HepG2 (cell line): ENCODE measurements around the gene ATP8B2. TPM values are rescaled to one million over a fixed set of nuclear protein-coding genes. Genes with fewer than 3 reads are reported as not detected.

ENCODE experiments used
- ATF4 ChIP-seq, 2 experiments: fragments of 450-650 bp in 1 of 2; sonication (generic) in 1 of 2; formaldehyde crosslinking; IDR thresholded peaks; 2 replicates each; pipeline versions ENCODE4 v1.5.0 to v1.8.0; 2020 to 2022; ENCODE audit warnings: mild to moderate bottlenecking in 1 of 2, missing genetic modification reagents in 1 of 2
- CENPBD1 ChIP-seq: sonication (generic); formaldehyde crosslinking; IDR thresholded peaks from 2 replicates; pipeline ENCODE4 v1.8.0; 2022; ENCODE audit warnings: missing genetic modification reagents, low read depth, mild to moderate bottlenecking, borderline replicate concordance
- FOSL2 ChIP-seq: sonication (generic); formaldehyde crosslinking; IDR thresholded peaks from 2 replicates; pipeline ENCODE4 v1.4.0; 2020; ENCODE audit warnings: missing genetic modification reagents
- MAX ChIP-seq: IDR thresholded peaks from 2 replicates; pipeline ENCODE4 v1.6.1; 2012; ENCODE audit warnings: inconsistent platforms
- NFYC ChIP-seq: IDR thresholded peaks from 2 replicates; pipeline ENCODE4 v1.6.1; 2016; ENCODE audit warnings: missing genetic modification reagents, missing compliant biosample characterization
- PAX8 ChIP-seq: sonication (generic); formaldehyde crosslinking; IDR thresholded peaks from 2 replicates; pipeline ENCODE4 v1.8.0; 2022; ENCODE audit warnings: mild to moderate bottlenecking, missing genetic modification reagents, borderline replicate concordance
- ZBTB26 ChIP-seq: IDR thresholded peaks from 2 replicates; pipeline ENCODE4 v1.6.1; 2016; ENCODE audit warnings: missing compliant biosample characterization, missing genetic modification reagents, borderline replicate concordance
- ZNF101 ChIP-seq: sonication (generic); formaldehyde crosslinking; IDR thresholded peaks from 2 replicates; pipeline ENCODE4 v1.4.0; 2020; ENCODE audit warnings: mild to moderate bottlenecking, low read depth, missing genetic modification reagents, borderline replicate concordance
- ZNF350 ChIP-seq: sonication (generic); formaldehyde crosslinking; IDR thresholded peaks from 2 replicates; pipeline ENCODE4 v1.4.0; 2020; ENCODE audit warnings: mild to moderate bottlenecking, low read depth, missing genetic modification reagents, borderline replicate concordance
- ZNF451 ChIP-seq: sonication (generic); formaldehyde crosslinking; IDR thresholded peaks from 2 replicates; pipeline ENCODE4 v1.5.0; 2020; ENCODE audit warnings: mild to moderate bottlenecking, missing genetic modification reagents
- ZNF629 ChIP-seq: sonication (generic); formaldehyde crosslinking; conservative IDR thresholded peaks from 2 replicates; pipeline ENCODE4 v1.5.0; 2020; ENCODE audit warnings: missing genetic modification reagents
- ZNF672 ChIP-seq: sonication (generic); formaldehyde crosslinking; IDR thresholded peaks from 2 replicates; pipeline ENCODE4 v1.8.1; 2022; ENCODE audit warnings: missing genetic modification reagents
- ZNF749 ChIP-seq: sonication (generic); formaldehyde crosslinking; IDR thresholded peaks from 2 replicates; pipeline ENCODE4 v1.8.0; 2022; ENCODE audit warnings: mild to moderate bottlenecking, missing genetic modification reagents, moderate library complexity, borderline replicate concordance
- ZSCAN9 ChIP-seq: IDR thresholded peaks from 2 replicates; pipeline ENCODE4 v1.6.1; 2016; ENCODE audit warnings: borderline replicate concordance
- polyA plus RNA-seq, 8 experiments: library from polyadenylated mRNA; depleted of rRNA in 3 of 8; stranded (reverse) in 7 of 8; unstranded in 1 of 8; fragments of >200 nt; fragmentation: Illumina TruSeq in 4 of 8; extraction: Trizol in 4 of 8; gene quantifications; 2 replicates each; pipeline versions ENCODE4 v1.2.1 to v1.2.3, GENCODE V29; 2011 to 2016; ENCODE audit warnings: low read depth in 4 of 8, missing spikeins in 1 of 8, mixed read lengths in 1 of 8; ENCODE audit not compliant: insufficient read depth in 1 of 8
- total RNA-seq, 5 experiments: library from RNA; depleted of rRNA; stranded (reverse); fragments of >200 nt; fragmentation: Illumina TruSeq; extraction: Trizol; gene quantifications; 2 replicates each; pipeline ENCODE4 v1.2.3, GENCODE V29; 2016; ENCODE audit warnings: low read depth in 1 of 5
- TF ChIP-seq, protein P1 (sequence below): sonication (generic); formaldehyde crosslinking; IDR thresholded peaks from 2 replicates; pipeline ENCODE4 v1.5.0; 2020; ENCODE audit warnings: missing genetic modification reagents
- TF ChIP-seq, protein P2 (sequence below): sonication (generic); formaldehyde crosslinking; IDR thresholded peaks from 2 replicates; pipeline ENCODE4 v1.4.0; 2020; ENCODE audit warnings: mild to moderate bottlenecking, missing genetic modification reagents
- TF ChIP-seq, protein P3 (sequence below): IDR thresholded peaks from 2 replicates; pipeline ENCODE4 v1.6.1; 2018; ENCODE audit warnings: missing genetic modification reagents, mild to moderate bottlenecking, missing compliant biosample characterization
- TF ChIP-seq, protein P4 (sequence below): IDR thresholded peaks from 2 replicates; pipeline ENCODE4 v1.6.1; 2016; ENCODE audit warnings: low read depth, missing genetic modification reagents, missing compliant biosample characterization

The ATP8B2 gene
- total and polyA plus RNA-seq, 2 of the 13 experiments (the other 11 are each of a cell fraction or from before 2014, with no cell fraction given) = 20.4 to 39.3 TPM

DNA sequence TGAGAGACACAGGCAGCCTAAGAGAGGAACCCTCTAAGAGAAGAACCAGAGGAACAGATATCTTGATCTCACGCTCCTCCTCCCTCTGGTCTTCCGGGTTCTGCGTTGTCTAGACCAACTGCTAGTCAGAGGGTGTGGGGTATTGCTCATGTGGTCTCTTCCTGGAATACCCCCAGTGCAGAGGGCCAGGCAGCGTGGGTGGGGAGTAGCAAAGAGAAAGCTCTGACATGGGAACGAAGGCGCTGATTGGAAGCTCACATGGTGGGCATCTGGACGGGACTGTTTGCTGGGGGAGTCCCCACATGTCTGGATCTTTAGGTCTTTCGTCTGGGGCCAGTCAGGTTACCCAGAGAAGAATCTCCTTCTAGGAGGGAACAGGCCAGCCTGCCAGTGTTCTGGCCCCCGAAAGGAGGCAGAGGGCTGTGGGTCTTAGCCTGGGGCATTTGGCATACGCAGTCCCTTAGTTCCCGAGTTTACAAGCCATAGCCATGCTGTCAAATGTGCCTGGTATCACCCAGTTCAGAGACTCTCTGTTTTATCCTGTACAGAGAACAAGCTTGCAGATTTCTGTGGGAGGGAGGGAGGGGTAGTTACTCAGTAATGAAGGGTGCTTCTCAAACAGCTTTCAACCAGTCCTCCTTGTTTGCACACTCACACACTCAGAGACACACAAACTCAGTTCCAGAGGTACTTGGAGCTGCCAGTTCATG is 61.5 kb downstream of the ATP8B2 start (continued):
- TF ChIP-seq, protein P1, sequence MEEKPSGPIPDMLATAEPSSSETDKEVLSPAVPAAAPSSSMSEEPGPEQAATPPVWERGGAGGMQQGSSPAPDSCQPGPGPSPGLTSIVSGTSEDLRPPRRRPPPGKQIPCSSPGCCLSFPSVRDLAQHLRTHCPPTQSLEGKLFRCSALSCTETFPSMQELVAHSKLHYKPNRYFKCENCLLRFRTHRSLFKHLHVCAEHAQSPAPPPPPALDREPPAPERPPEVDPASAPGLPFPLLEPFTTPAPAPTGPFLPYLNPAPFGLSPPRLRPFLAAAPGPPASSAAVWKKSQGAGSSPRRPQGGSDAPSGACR (CRISPR knock-in tag) = peak; percentile 43; the same call in 1 of the 2 replicates
- TF ChIP-seq, protein P2, sequence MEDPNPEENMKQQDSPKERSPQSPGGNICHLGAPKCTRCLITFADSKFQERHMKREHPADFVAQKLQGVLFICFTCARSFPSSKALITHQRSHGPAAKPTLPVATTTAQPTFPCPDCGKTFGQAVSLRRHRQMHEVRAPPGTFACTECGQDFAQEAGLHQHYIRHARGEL (CRISPR knock-in tag) = no peak
- TF ChIP-seq ZSCAN9 (CRISPR knock-in tag) (peak; percentile 46; the same call in 1 of the 2 replicates), FOSL2 (CRISPR knock-in tag) (peak; percentile 13; the same call in 1 of the 2 replicates), PAX8 (no peak), ZNF350 (CRISPR knock-in tag) (0 out of 2 replicates have a peak, but pooled peaks have one; percentile 14), ZNF672 (CRISPR knock-in tag) (no peak), ZNF749 (CRISPR knock-in tag) (no peak), ZNF629 (no peak), ATF4 (CRISPR knock-in tag; IDR thresholded peaks at IDR 0.05) (no peak), CENPBD1 (CRISPR knock-in tag) (no peak), ZNF101 (CRISPR knock-in tag) (no peak), NFYC (CRISPR knock-in tag) (no peak), ZNF451 (CRISPR knock-in tag) (no peak), MAX (peak; percentile 62), ZBTB26 (CRISPR knock-in tag) (0 out of 2 replicates have a peak, but pooled peaks have one; percentile 28)
- TF ChIP-seq, protein P3, sequence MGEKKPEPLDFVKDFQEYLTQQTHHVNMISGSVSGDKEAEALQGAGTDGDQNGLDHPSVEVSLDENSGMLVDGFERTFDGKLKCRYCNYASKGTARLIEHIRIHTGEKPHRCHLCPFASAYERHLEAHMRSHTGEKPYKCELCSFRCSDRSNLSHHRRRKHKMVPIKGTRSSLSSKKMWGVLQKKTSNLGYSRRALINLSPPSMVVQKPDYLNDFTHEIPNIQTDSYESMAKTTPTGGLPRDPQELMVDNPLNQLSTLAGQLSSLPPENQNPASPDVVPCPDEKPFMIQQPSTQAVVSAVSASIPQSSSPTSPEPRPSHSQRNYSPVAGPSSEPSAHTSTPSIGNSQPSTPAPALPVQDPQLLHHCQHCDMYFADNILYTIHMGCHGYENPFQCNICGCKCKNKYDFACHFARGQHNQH (CRISPR knock-in tag) = no peak
- TF ChIP-seq, protein P4, sequence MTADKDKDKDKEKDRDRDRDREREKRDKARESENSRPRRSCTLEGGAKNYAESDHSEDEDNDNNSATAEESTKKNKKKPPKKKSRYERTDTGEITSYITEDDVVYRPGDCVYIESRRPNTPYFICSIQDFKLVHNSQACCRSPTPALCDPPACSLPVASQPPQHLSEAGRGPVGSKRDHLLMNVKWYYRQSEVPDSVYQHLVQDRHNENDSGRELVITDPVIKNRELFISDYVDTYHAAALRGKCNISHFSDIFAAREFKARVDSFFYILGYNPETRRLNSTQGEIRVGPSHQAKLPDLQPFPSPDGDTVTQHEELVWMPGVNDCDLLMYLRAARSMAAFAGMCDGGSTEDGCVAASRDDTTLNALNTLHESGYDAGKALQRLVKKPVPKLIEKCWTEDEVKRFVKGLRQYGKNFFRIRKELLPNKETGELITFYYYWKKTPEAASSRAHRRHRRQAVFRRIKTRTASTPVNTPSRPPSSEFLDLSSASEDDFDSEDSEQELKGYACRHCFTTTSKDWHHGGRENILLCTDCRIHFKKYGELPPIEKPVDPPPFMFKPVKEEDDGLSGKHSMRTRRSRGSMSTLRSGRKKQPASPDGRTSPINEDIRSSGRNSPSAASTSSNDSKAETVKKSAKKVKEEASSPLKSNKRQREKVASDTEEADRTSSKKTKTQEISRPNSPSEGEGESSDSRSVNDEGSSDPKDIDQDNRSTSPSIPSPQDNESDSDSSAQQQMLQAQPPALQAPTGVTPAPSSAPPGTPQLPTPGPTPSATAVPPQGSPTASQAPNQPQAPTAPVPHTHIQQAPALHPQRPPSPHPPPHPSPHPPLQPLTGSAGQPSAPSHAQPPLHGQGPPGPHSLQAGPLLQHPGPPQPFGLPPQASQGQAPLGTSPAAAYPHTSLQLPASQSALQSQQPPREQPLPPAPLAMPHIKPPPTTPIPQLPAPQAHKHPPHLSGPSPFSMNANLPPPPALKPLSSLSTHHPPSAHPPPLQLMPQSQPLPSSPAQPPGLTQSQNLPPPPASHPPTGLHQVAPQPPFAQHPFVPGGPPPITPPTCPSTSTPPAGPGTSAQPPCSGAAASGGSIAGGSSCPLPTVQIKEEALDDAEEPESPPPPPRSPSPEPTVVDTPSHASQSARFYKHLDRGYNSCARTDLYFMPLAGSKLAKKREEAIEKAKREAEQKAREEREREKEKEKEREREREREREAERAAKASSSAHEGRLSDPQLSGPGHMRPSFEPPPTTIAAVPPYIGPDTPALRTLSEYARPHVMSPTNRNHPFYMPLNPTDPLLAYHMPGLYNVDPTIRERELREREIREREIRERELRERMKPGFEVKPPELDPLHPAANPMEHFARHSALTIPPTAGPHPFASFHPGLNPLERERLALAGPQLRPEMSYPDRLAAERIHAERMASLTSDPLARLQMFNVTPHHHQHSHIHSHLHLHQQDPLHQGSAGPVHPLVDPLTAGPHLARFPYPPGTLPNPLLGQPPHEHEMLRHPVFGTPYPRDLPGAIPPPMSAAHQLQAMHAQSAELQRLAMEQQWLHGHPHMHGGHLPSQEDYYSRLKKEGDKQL (CRISPR knock-in tag) = no peak
